ENCODE measurements around the gene TNNC2. TPM values are rescaled to one million over a fixed set of nuclear protein-coding genes. Genes with fewer than 3 reads are reported as not detected.

TNNC2 gene
- total and polyA plus RNA-seq, 9 of the 15 experiments (the other 6 are each of a cell fraction or from before 2014, with no cell fraction given), result not detected

- FAIRE-seq, result peak; percentile 76
- Histone ChIP-seq H3K9ac (ENCODE audit: insufficient read depth in 1 of 2, low read depth in 2 of 2, low read length in 2 of 2) (0 out of 4 replicates have a peak overlapping the region, but pooled peaks of 1 of the 2 experiments have one; percentile 2), H3K27me3 (ENCODE audit: control insufficient read depth in 2 of 2, insufficient read depth in 2 of 2, low read length in 2 of 2) (no peaks in the 10 kb centered on the region), H4K20me1 (replicated peaks; ENCODE audit: control insufficient read depth, insufficient read depth, low read length) (no peaks in the 10 kb centered on the region), H3K36me3 (ENCODE audit: control insufficient read depth, insufficient read depth, low read length) (no peaks in the 10 kb centered on the region), H3K9me1 (ENCODE audit: control insufficient read depth, insufficient read depth, low read length) (no peaks in the 10 kb centered on the region), H3K4me3 (no peak overlapping the region), H3K9me3 (replicated peaks; ENCODE audit: control insufficient read depth, insufficient read depth, low read depth, low read length) (no peaks in the 10 kb centered on the region), H3K4me2 (ENCODE audit: insufficient read depth, low read length) (peak overlapping the region; percentile 60), H3K4me1 (replicated peaks in 1 of 2; ENCODE audit: control insufficient read depth in 2 of 2, insufficient read depth in 2 of 2, low read length in 2 of 2) (peaks cover 32 to 39% of the 10 kb centered on the region in 2 experiments), H3K27ac (ENCODE audit: extremely low read depth, low read depth, low read length) (peak overlapping the region; percentile 25; the same call in 1 of the 3 replicates), H2AFZ (ENCODE audit: low read depth, low read length) (no peak overlapping the region), H3K79me2 (ENCODE audit: control insufficient read depth, insufficient read depth, low read length) (no peaks in the 10 kb centered on the region)
- peak; percentile 82 to 84 (median 84) for DNase-seq (ENCODE audit: extremely low read depth in 1 of 4, low spot score in 3 of 4)
- intact Hi-C loops (cut with micrococcal nuclease), result loop anchor here (10.0 kb wide), 1 partner anchor 49 kb away; the partner anchor contains the start of genes SPATA25 and ZSWIM1
- BruUV-seq (replicated peaks), result no TSS peak
- WGBS (ENCODE audit: insufficient coverage, low coverage, missing lambda C conversion rate), result 11% methylated on average over 5 of the region's 5 CpGs
- ATAC-seq, result peak; percentile 77
- in situ Hi-C loops (cut with MboI), result no loop called here
- POLR2A ChIA-PET, result no interaction called here
- CTCF ChIA-PET (ENCODE audit: low intra/inter-chr PET ratio), result no interaction called here
- TF ChIP-seq KLF13 (tag; IDR thresholded peaks at IDR 0.05; ENCODE audit: borderline replicate concordance, low read depth) (no peak), ZNF282 (CRISPR knock-in tag; IDR thresholded peaks at IDR 0.05) (no peak), EP300 (IDR thresholded peaks at IDR 0.05; ENCODE audit: low read length) (peak; percentile 28; the same call in 1 of the 2 replicates), RBM22 (IDR thresholded peaks at IDR 0.05; ENCODE audit: low read depth, low read length, poor library complexity, severe bottlenecking) (no peak), ELF1 (tag; IDR thresholded peaks at IDR 0.05) (no peak), ADNP (tag; IDR thresholded peaks at IDR 0.05) (no peak), POLR2AphosphoS5 (IDR thresholded peaks at IDR 0.05; ENCODE audit: control insufficient read depth, insufficient read depth, low read depth, low read length) (no peak), PRMT5 (CRISPR knock-in tag; IDR thresholded peaks at IDR 0.05) (no peak), ATF4 (CRISPR knock-in tag; IDR thresholded peaks at IDR 0.05) (no peak), NFE2 (IDR thresholded peaks at IDR 0.05; ENCODE audit: low read depth) (peak; percentile 67; the same call in 1 of the 2 replicates), SRF (CRISPR knock-in tag; IDR thresholded peaks at IDR 0.05) (no peak), HDGF (IDR thresholded peaks at IDR 0.05) (0 out of 2 replicates have a peak, but pooled peaks have one; percentile 56), HMGN3 (IDR thresholded peaks at IDR 0.05; ENCODE audit: borderline replicate concordance, extremely low read depth, insufficient read length, low read depth, low read length) (no peak), ZNF165 (CRISPR knock-in tag; IDR thresholded peaks at IDR 0.05; ENCODE audit: borderline replicate concordance) (no peak), JUN (IDR thresholded peaks at IDR 0.05; ENCODE audit: borderline replicate concordance, low read depth, low read length) (0 out of 2 replicates have a peak, but pooled peaks have one; percentile 13), JUN (CRISPR knock-in tag; IDR thresholded peaks at IDR 0.05; ENCODE audit: borderline replicate concordance) (no peak), UBTF (IDR thresholded peaks at IDR 0.05; ENCODE audit: borderline replicate concordance in 1 of 2, low read depth in 2 of 2, low read length in 2 of 2) (0 out of 4 replicates have a peak, but pooled peaks of 1 of the 2 experiments have one; percentile 45), TAF1 (IDR thresholded peaks at IDR 0.05; ENCODE audit: control insufficient read depth, extremely low read depth, insufficient read depth, low read length, severe bottlenecking) (no peak)
- TF ChIP-seq, protein P1, sequence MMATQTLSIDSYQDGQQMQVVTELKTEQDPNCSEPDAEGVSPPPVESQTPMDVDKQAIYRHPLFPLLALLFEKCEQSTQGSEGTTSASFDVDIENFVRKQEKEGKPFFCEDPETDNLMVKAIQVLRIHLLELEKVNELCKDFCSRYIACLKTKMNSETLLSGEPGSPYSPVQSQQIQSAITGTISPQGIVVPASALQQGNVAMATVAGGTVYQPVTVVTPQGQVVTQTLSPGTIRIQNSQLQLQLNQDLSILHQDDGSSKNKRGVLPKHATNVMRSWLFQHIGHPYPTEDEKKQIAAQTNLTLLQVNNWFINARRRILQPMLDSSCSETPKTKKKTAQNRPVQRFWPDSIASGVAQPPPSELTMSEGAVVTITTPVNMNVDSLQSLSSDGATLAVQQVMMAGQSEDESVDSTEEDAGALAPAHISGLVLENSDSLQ (IDR thresholded peaks at IDR 0.05), result peak; percentile 55; the same call in 1 of the 2 replicates
These were observed 8.7 kb upstream of the TNNC2 start for GRCh38 chr20:45835825-45836224.

All from K562 (cell line).